GM23338 (cell line): ENCODE results near the gene CPLANE2. TPM values are rescaled to one million over a fixed set of nuclear protein-coding genes. Genes with fewer than 3 reads are reported as not detected.
"Not testable (repeated sequence)": the region's sequence is repeated elsewhere in the genome, so short reads cannot be mapped to it uniquely, and the experiment has no call there.

Experiments
- ATAC-seq: fragments of 200-7000 bp; cut with Tn5 transposase; 3 replicates; pipeline ENCODE4 v1.9.1; 2020
- DNase-seq: peaks from one replicate; pipeline ENCODE4 v3.0.0-alpha.2; 2015; ENCODE audit warnings: low spot score
- H2AFZ ChIP-seq: fragments of 200-600 bp; sonication (generic); 2 replicates; pipeline ENCODE4 v1.8.0; 2016; ENCODE audit warnings: antibody characterized with exemption, mild to moderate bottlenecking, moderate library complexity
- H3F3A ChIP-seq: fragments of 200-600 bp; sonication (generic); replicated peaks from 2 replicates; pipeline ENCODE4 v1.8.0; 2017; ENCODE audit warnings: antibody characterized with exemption, mixed run types, low read depth
- H3K27ac ChIP-seq: fragments of 200-600 bp; sonication (generic); 2 replicates; pipeline ENCODE4 v1.6.1; 2016; ENCODE audit warnings: low read depth
- H3K27me3 ChIP-seq: fragments of 200-600 bp; sonication (generic); 2 replicates; pipeline ENCODE4 v1.8.0; 2016; ENCODE audit warnings: mild to moderate bottlenecking, mixed run types, moderate library complexity; ENCODE audit not compliant: insufficient read depth
- H3K36me3 ChIP-seq: fragments of 200-600 bp; sonication (generic); 2 replicates; pipeline ENCODE4 v1.8.0; 2016; ENCODE audit warnings: mild to moderate bottlenecking; ENCODE audit not compliant: insufficient read depth
- H3K4me1 ChIP-seq: fragments of 200-600 bp; sonication (generic); 2 replicates; pipeline ENCODE4 v1.8.0; 2016; ENCODE audit warnings: mild to moderate bottlenecking, moderate library complexity; ENCODE audit not compliant: insufficient read depth
- H3K4me2 ChIP-seq: fragments of 200-600 bp; sonication (generic); 2 replicates; pipeline ENCODE4 v1.7.1; 2017; ENCODE audit warnings: mixed run types
- H3K4me3 ChIP-seq: fragments of 200-600 bp; sonication (generic); 2 replicates; pipeline ENCODE4 v1.6.1; 2016; ENCODE audit warnings: mixed run types
- H3K79me2 ChIP-seq: fragments of 200-600 bp; sonication (generic); replicated peaks from 2 replicates; pipeline ENCODE4 v1.8.0; 2017; ENCODE audit warnings: mild to moderate bottlenecking; ENCODE audit not compliant: insufficient read depth
- H3K9me2 ChIP-seq: fragments of 200-600 bp; sonication (generic); 2 replicates; pipeline ENCODE4 v1.8.0; 2017; ENCODE audit not compliant: insufficient read depth
- H4K20me1 ChIP-seq: fragments of 200-600 bp; sonication (generic); replicated peaks from 2 replicates; pipeline ENCODE4 v1.8.0; 2017; ENCODE audit warnings: mild to moderate bottlenecking; ENCODE audit not compliant: insufficient read depth
- H3K27ac Mint-ChIP-seq: 2 replicates; pipeline ENCODE4 v1.8.0; 2020; ENCODE audit warnings: inconsistent platforms, mild to moderate bottlenecking, moderate library complexity, mixed read lengths
- H3K27me3 Mint-ChIP-seq: 3 replicates; pipeline ENCODE4 v1.8.0; 2022; ENCODE audit warnings: low read depth, mild to moderate bottlenecking, moderate library complexity, mixed read lengths, inconsistent platforms; ENCODE audit not compliant: insufficient read depth, poor library complexity
- H3K36me3 Mint-ChIP-seq: 3 replicates; pipeline ENCODE4 v1.8.0; 2021; ENCODE audit warnings: low read depth, mild to moderate bottlenecking, inconsistent platforms, moderate library complexity, mixed read lengths
- H3K4me1 Mint-ChIP-seq: 3 replicates; pipeline ENCODE4 v1.8.0; 2020; ENCODE audit warnings: mild to moderate bottlenecking, inconsistent platforms, mixed read lengths
- H3K4me3 Mint-ChIP-seq: 3 replicates; pipeline ENCODE4 v1.8.0; 2021; ENCODE audit warnings: moderate library complexity, mild to moderate bottlenecking, inconsistent platforms, mixed read lengths
- H3K9me3 Mint-ChIP-seq: 3 replicates; pipeline ENCODE4 v1.8.0; 2020; ENCODE audit warnings: moderate library complexity, mild to moderate bottlenecking, inconsistent platforms, mixed read lengths
- JUNB ChIP-seq: IDR thresholded peaks from one replicate; pipeline ENCODE4 v1.6.1; 2016; ENCODE audit warnings: antibody characterized with exemption; ENCODE audit not compliant: unreplicated experiment
- NANOG ChIP-seq: IDR thresholded peaks from 2 replicates; pipeline ENCODE4 v1.6.1; 2016; ENCODE audit warnings: antibody characterized with exemption, borderline replicate concordance
- POLR2AphosphoS5 ChIP-seq: IDR thresholded peaks from 2 replicates; pipeline ENCODE4 v1.6.1; 2016; ENCODE audit warnings: antibody characterized with exemption, low read depth
- ZNF114 ChIP-seq: fragments of 250-450 bp; sonication (Bioruptor Pico); IDR thresholded peaks from 2 replicates; pipeline ENCODE4 v1.5.0; 2020; ENCODE audit warnings: mild to moderate bottlenecking, moderate library complexity
- ZNF331 ChIP-seq: fragments of 250-450 bp; sonication (Bioruptor Pico); IDR thresholded peaks from 2 replicates; pipeline ENCODE4 v1.5.0; 2020; ENCODE audit warnings: low read depth, mild to moderate bottlenecking, moderate library complexity
- polyA plus RNA-seq: library from polyadenylated mRNA; unstranded; fragments of >200 nt; fragmentation: Nextera tagmentation; extraction: Ambion mirVana; gene quantifications from 2 replicates; pipeline ENCODE4 v1.2.1, GENCODE V29; 2016
- total RNA-seq: library from RNA; depleted of rRNA; stranded (reverse); fragments of >200 nt; shearing (Covaris generic); gene quantifications from 2 replicates; pipeline ENCODE4 v1.2.3, GENCODE V29; 2014
- TF ChIP-seq, protein P1 (sequence below): fragments of 250-450 bp; sonication (Bioruptor Pico); IDR thresholded peaks from 2 replicates; pipeline ENCODE4 v1.5.0; 2020; ENCODE audit warnings: mild to moderate bottlenecking, moderate library complexity
- TF ChIP-seq, protein P2 (sequence below), 2 experiments: fragments of 200-600 bp in 1 of 2; sonication (generic) in 1 of 2; conservative IDR thresholded peaks; 2 replicates each; pipeline versions ENCODE4 v1.5.1 to v1.6.1; 2016 to 2017; ENCODE audit warnings: antibody characterized with exemption in 2 of 2, low read depth in 2 of 2, mild to moderate bottlenecking in 2 of 2, moderate library complexity in 1 of 2

CPLANE2 gene
- total and polyA plus RNA-seq, 2 experiments from 2014 or later = 0.44 to 1.8 TPM

DNA sequence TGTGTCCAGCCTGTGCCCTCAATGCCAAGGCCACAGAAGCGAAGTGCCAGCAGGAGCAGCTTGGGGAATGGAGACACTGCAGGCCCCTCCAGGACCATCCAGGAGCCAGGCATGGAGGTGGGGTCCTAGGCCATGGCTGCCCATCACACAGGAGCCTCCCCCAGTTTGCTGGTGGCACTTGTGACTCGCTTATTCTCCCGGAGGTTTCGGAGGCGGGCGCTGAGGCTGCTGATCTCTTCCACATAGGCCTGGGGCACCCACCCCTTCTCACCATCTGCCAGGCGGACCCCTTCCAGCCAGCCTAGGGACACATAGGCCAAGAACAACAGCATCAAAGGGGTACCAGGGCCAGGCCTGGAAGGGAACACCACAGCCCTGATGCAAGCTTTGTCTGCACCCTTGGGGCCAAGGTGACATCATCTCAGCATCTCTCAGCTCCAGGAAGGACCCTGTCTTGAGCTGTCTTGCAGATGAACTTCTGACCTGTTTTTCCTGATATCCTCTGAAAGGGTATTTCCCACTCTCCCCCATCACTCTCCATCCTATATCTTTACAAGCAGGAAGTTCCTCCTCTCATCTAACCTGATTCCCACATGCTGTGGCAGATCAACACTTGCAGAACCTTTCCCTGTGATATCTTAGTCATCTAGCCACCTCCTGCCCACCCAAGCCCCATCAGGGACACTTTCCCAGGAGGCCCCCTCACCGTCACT lies 38.4 kb downstream of the CPLANE2 start (continued):
- TF ChIP-seq, protein P1, sequence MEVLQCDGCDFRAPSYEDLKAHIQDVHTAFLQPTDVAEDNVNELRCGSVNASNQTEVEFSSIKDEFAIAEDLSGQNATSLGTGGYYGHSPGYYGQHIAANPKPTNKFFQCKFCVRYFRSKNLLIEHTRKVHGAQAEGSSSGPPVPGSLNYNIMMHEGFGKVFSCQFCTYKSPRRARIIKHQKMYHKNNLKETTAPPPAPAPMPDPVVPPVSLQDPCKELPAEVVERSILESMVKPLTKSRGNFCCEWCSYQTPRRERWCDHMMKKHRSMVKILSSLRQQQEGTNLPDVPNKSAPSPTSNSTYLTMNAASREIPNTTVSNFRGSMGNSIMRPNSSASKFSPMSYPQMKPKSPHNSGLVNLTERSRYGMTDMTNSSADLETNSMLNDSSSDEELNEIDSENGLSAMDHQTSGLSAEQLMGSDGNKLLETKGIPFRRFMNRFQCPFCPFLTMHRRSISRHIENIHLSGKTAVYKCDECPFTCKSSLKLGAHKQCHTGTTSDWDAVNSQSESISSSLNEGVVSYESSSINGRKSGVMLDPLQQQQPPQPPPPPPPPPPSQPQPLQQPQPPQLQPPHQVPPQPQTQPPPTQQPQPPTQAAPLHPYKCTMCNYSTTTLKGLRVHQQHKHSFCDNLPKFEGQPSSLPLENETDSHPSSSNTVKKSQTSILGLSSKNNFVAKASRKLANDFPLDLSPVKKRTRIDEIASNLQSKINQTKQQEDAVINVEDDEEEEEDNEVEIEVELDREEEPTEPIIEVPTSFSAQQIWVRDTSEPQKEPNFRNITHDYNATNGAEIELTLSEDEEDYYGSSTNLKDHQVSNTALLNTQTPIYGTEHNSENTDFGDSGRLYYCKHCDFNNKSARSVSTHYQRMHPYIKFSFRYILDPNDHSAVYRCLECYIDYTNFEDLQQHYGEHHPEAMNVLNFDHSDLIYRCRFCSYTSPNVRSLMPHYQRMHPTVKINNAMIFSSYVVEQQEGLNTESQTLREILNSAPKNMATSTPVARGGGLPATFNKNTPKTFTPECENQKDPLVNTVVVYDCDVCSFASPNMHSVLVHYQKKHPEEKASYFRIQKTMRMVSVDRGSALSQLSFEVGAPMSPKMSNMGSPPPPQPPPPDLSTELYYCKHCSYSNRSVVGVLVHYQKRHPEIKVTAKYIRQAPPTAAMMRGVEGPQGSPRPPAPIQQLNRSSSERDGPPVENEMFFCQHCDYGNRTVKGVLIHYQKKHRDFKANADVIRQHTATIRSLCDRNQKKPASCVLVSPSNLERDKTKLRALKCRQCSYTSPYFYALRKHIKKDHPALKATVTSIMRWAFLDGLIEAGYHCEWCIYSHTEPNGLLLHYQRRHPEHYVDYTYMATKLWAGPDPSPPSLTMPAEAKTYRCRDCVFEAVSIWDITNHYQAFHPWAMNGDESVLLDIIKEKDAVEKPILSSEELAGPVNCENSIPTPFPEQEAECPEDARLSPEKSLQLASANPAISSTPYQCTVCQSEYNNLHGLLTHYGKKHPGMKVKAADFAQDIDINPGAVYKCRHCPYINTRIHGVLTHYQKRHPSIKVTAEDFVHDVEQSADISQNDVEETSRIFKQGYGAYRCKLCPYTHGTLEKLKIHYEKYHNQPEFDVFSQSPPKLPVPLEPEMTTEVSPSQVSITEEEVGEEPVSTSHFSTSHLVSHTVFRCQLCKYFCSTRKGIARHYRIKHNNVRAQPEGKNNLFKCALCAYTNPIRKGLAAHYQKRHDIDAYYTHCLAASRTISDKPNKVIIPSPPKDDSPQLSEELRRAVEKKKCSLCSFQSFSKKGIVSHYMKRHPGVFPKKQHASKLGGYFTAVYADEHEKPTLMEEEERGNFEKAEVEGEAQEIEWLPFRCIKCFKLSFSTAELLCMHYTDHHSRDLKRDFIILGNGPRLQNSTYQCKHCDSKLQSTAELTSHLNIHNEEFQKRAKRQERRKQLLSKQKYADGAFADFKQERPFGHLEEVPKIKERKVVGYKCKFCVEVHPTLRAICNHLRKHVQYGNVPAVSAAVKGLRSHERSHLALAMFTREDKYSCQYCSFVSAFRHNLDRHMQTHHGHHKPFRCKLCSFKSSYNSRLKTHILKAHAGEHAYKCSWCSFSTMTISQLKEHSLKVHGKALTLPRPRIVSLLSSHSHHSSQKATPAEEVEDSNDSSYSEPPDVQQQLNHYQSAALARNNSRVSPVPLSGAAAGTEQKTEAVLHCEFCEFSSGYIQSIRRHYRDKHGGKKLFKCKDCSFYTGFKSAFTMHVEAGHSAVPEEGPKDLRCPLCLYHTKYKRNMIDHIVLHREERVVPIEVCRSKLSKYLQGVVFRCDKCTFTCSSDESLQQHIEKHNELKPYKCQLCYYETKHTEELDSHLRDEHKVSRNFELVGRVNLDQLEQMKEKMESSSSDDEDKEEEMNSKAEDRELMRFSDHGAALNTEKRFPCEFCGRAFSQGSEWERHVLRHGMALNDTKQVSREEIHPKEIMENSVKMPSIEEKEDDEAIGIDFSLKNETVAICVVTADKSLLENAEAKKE = no peak
- TF ChIP-seq ZNF331 = no peak
- TF ChIP-seq NANOG = no peak
- TF ChIP-seq JUNB = no peak

DNA sequence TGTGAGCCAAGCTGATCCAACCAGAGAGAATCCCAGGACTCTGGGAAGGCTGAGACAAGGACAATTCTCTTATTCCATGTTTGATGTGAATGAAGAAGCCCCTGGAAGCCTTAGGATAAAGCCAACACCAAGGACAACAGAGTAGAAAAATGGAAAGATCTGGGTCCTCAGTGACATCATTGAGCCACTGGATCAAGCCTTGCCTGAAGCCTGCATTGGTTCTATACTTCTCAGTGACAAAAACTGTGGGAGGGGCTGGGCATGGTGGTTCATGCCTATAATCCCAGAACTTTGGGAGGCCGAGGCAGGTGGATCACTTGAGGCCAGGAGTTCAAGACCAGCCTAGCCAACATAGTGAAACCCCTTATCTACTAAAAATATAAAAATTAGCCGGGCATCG lies 40.1 kb downstream of the CPLANE2 start:
- Mint-ChIP-seq H3K9me3 (no peaks in the 10 kb centered on the region; the same call in 2 of the 3 replicates), H3K36me3 (peaks cover 38% of the 10 kb centered on the region), H3K27ac (no peak overlapping the region), H3K4me1 (no peaks in the 10 kb centered on the region), H3K27me3 (no peaks in the 10 kb centered on the region), H3K4me3 (no peak overlapping the region)
- no peaks in the 10 kb centered on the region for H3K27me3 ChIP-seq
- no peak overlapping the region for H2AFZ ChIP-seq
- no peaks in the 10 kb centered on the region for H3K79me2 ChIP-seq
- no peaks in the 10 kb centered on the region for H3K9me2 ChIP-seq
- no peak overlapping the region for H3K27ac ChIP-seq
- DNase-seq = no peak
- no peak overlapping the region for H3K4me2 ChIP-seq
- H4K20me1 ChIP-seq = no peaks in the 10 kb centered on the region
- no peak for ATAC-seq
- TF ChIP-seq JUNB = no peak
- TF ChIP-seq POLR2AphosphoS5 = no peak
- TF ChIP-seq ZNF114 = no peak
- TF ChIP-seq, protein P2, sequence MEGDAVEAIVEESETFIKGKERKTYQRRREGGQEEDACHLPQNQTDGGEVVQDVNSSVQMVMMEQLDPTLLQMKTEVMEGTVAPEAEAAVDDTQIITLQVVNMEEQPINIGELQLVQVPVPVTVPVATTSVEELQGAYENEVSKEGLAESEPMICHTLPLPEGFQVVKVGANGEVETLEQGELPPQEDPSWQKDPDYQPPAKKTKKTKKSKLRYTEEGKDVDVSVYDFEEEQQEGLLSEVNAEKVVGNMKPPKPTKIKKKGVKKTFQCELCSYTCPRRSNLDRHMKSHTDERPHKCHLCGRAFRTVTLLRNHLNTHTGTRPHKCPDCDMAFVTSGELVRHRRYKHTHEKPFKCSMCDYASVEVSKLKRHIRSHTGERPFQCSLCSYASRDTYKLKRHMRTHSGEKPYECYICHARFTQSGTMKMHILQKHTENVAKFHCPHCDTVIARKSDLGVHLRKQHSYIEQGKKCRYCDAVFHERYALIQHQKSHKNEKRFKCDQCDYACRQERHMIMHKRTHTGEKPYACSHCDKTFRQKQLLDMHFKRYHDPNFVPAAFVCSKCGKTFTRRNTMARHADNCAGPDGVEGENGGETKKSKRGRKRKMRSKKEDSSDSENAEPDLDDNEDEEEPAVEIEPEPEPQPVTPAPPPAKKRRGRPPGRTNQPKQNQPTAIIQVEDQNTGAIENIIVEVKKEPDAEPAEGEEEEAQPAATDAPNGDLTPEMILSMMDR (conservative IDR thresholded peaks at IDR 0.05; ENCODE audit: low read depth in 2 of 2) = no peak
- H3K36me3 ChIP-seq = no peaks in the 10 kb centered on the region; the same call in 1 of the 2 replicates
- no peaks in the 10 kb centered on the region for H3F3A ChIP-seq
- H3K4me3 ChIP-seq = no peak overlapping the region
- H3K4me1 ChIP-seq = no peaks in the 10 kb centered on the region

DNA sequence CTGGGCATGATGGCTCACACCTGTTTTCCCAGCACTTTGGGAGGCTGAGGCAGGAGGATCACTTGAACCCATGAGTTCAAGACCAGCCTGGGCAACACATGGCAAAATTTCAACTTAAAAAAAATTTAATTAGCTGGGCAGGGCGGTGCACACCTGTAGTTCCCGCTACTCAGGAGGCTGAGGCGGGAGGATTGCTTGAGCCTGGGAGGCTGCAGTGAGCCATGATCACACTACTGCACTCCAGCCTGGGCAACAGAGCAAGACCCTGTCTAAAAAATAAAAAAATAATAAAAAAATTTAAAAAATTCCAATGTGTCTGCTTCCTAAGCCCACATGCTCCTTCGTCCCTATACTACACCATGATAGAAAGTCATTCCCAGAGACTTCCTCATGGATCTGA lies 40.8 kb downstream of the CPLANE2 start:
- H3K4me1 Mint-ChIP-seq, H4K20me1 ChIP-seq, H3K27ac Mint-ChIP-seq, H3K4me3 Mint-ChIP-seq, H3K27ac ChIP-seq, H3K9me3 Mint-ChIP-seq, ATAC-seq, H3K4me2 ChIP-seq, H3F3A ChIP-seq, H3K36me3 ChIP-seq, H3K9me2 ChIP-seq, H2AFZ ChIP-seq, H3K79me2 ChIP-seq, H3K27me3 Mint-ChIP-seq, H3K4me3 ChIP-seq, DNase-seq, H3K27me3 ChIP-seq, H3K4me1 ChIP-seq: not testable (repeated sequence)
- peaks cover 33% of the 10 kb centered on the region for H3K36me3 Mint-ChIP-seq
